GM06990 (cell line): ENCODE measurements around the gene BRSK1.

Experiments
- DNase-seq: peaks from one replicate; pipeline ENCODE4 v3.0.0-alpha.2; 2011; ENCODE audit not compliant: insufficient read length; ENCODE audit errors: extremely low read depth
- H3K27me3 ChIP-seq: replicated peaks from 2 replicates; pipeline ENCODE4 v1.6.0; 2011; ENCODE audit warnings: low read length; ENCODE audit not compliant: control insufficient read depth, insufficient read depth
- H3K36me3 ChIP-seq: 2 replicates; pipeline ENCODE4 v1.5.1; 2011; ENCODE audit warnings: low read length; ENCODE audit not compliant: control insufficient read depth, insufficient read depth
- H3K4me3 ChIP-seq: replicated peaks from 2 replicates; pipeline ENCODE4 v1.5.1; 2011; ENCODE audit warnings: low read depth, mild to moderate bottlenecking, control low read depth, low read length
- TF ChIP-seq, protein P1 (sequence below): IDR thresholded peaks from 2 replicates; pipeline ENCODE4 v1.5.1; 2011; ENCODE audit warnings: low read length, control low read depth, mild to moderate bottlenecking, inconsistent platforms; ENCODE audit not compliant: insufficient read depth, poor library complexity, severe bottlenecking

Gene BRSK1

DNA sequence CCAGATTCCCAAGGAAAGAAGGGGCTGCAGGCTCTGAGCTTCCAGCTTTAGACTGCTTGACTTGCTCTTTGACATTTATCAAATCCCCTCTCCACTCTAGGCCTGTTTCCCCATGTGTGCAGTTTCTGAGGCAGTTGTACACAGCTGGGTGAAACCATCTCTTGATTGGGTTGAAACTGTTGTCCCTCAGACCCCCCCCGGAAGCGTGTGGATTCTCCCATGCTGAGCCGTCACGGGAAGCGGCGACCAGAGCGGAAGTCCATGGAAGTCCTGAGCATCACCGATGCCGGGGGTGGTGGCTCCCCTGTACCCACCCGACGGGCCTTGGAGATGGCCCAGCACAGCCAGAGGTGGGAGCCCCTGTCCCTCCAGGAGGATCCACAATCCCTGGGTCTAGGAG is 19.7 kb downstream of the BRSK1 start:
- Histone ChIP-seq H3K4me3 (no peak overlapping the region), H3K36me3 (no peaks in the 10 kb centered on the region), H3K27me3 (no peaks in the 10 kb centered on the region)
- TF ChIP-seq, protein P1, sequence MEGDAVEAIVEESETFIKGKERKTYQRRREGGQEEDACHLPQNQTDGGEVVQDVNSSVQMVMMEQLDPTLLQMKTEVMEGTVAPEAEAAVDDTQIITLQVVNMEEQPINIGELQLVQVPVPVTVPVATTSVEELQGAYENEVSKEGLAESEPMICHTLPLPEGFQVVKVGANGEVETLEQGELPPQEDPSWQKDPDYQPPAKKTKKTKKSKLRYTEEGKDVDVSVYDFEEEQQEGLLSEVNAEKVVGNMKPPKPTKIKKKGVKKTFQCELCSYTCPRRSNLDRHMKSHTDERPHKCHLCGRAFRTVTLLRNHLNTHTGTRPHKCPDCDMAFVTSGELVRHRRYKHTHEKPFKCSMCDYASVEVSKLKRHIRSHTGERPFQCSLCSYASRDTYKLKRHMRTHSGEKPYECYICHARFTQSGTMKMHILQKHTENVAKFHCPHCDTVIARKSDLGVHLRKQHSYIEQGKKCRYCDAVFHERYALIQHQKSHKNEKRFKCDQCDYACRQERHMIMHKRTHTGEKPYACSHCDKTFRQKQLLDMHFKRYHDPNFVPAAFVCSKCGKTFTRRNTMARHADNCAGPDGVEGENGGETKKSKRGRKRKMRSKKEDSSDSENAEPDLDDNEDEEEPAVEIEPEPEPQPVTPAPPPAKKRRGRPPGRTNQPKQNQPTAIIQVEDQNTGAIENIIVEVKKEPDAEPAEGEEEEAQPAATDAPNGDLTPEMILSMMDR, result no peak
- no peak for DNase-seq

DNA sequence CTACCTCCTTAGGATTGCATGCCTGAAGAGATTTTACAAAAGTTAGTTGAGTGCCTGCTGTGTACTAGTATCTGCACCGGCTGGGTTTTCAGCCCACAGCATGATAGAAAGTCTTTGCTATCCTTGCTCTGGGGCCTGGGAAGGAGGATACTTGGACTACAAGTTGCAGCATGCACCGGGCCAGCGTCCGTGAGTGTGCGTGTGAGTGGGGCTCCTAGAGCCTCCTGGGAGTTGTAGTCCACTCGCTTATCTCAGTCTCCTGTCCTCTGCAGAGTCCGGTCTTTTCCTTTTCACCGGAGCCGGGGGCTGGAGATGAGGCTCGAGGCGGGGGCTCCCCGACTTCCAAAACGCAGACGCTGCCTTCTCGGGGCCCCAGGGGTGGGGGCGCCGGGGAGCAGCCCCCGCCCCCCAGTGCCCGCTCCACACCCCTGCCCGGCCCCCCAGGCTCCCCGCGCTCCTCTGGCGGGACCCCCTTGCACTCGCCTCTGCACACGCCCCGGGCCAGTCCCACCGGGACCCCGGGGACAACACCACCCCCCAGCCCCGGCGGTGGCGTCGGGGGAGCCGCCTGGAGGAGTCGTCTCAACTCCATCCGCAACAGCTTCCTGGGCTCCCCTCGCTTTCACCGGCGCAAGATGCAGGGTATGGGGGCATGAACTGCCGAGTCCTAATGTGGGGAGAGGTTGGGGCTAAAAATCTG is 20.6 kb downstream of the BRSK1 start:
- no peaks in the 10 kb centered on the region for H3K36me3 ChIP-seq
- H3K4me3 ChIP-seq, result no peak overlapping the region
- TF ChIP-seq, protein P1, result no peak
- DNase-seq, result no peak
- H3K27me3 ChIP-seq, result no peaks in the 10 kb centered on the region

DNA sequence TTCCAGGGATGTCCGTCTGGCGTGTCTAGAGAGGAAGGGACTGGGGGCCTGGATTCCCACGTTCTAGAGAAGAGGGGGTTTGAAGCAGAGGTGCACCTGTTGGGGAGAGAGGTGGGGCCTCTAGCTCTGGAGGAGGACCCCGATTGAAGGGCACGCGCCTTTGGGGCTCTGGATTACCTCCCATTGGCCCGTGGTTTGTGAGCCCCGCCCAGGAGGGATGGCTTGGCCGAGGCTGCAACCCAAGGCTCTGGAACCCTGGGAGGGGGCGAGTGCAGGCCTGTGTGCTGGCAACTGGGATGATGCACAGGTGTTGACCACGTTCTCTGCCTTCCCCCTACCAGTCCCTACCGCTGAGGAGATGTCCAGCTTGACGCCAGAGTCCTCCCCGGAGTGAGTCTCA is 21.2 kb downstream of the BRSK1 start:
- no peak for DNase-seq
- Histone ChIP-seq H3K36me3 (no peaks in the 10 kb centered on the region), H3K4me3 (no peak overlapping the region), H3K27me3 (no peaks in the 10 kb centered on the region)
- TF ChIP-seq, protein P1, result no peak

DNA sequence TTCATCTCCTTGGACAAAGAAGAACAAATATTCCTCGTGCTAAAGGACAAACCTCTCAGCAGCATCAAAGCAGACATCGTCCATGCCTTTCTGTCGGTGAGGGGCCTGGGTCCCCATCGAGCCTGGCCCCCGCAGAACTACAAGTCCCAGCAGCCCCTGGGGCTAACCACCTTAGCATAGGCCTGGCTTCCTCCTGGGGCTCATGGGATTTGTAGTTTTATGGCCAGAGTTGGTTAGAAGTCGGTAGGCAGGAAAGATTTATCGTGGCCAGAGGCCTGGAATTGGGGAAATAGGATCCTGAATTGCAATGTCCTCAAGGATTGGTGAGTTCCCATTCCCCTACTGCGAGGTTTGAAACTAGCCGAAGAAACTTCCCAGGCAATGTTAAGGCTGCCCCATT is 21.7 kb downstream of the BRSK1 start:
- DNase-seq, result no peak
- TF ChIP-seq, protein P1, result no peak
- Histone ChIP-seq H3K4me3 (no peak overlapping the region), H3K36me3 (no peaks in the 10 kb centered on the region), H3K27me3 (no peaks in the 10 kb centered on the region)

DNA sequence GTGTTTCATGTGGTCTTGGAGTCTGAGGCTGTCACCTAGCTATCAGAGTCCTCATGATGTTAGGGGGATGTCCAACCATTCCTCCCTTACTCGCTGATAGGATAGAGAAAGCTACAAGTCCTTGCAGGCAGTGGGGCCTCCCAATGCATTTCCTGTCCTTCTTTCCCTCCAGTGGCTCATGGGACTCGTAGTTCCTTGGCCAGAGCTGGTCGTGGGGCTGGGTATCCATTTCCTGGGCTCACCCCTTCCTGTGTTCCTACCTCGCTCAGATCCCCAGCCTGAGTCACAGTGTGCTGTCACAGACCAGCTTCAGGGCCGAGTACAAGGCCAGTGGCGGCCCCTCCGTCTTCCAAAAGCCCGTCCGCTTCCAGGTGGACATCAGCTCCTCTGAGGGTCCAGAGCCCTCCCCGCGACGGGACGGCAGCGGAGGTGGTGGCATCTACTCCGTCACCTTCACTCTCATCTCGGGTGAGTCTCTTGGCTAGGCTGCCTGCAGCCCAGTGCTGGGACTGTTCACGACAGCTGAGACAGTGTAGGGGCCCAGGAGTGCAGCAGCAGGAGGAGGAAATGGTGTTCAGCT is 22.3 kb downstream of the BRSK1 start:
- H3K27me3 ChIP-seq, result no peaks in the 10 kb centered on the region
- no peak overlapping the region for H3K4me3 ChIP-seq
- DNase-seq, result no peak
- no peaks in the 10 kb centered on the region for H3K36me3 ChIP-seq
- TF ChIP-seq, protein P1, result no peak

DNA sequence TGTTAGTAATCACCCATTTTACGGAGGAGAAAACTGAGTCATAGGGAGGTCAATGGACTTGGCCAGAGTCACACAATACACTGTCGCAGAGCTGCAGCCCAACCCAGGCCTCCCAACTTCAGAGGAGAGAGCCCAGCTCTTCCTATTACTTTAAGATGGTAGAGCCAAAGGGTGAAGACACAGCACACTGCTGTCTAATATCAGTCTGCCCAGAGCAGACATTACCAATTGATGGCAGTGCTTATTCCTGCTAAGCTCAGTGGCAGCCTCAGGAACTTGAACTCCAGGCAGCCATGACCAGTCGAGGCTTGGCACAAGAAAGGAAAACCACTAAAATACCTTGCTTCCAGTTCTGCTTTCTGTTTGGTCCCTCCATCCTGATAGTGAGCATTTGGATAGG is 22.9 kb downstream of the BRSK1 start:
- DNase-seq, result no peak
- Histone ChIP-seq H3K4me3 (no peak overlapping the region), H3K27me3 (no peaks in the 10 kb centered on the region), H3K36me3 (no peaks in the 10 kb centered on the region)
- TF ChIP-seq, protein P1, result no peak
